HG03135 (cell line): Measurements from ENCODE around the gene FGFR2.

ENCODE experiments used
- ATAC-seq: cut with Tn5 transposase; IDR thresholded peaks from one replicate; pipeline ENCODE4 v1.9.1; 2021; ENCODE audit warnings: mild to moderate bottlenecking, moderate library complexity; ENCODE audit not compliant: unreplicated experiment

The FGFR2 gene

DNA sequence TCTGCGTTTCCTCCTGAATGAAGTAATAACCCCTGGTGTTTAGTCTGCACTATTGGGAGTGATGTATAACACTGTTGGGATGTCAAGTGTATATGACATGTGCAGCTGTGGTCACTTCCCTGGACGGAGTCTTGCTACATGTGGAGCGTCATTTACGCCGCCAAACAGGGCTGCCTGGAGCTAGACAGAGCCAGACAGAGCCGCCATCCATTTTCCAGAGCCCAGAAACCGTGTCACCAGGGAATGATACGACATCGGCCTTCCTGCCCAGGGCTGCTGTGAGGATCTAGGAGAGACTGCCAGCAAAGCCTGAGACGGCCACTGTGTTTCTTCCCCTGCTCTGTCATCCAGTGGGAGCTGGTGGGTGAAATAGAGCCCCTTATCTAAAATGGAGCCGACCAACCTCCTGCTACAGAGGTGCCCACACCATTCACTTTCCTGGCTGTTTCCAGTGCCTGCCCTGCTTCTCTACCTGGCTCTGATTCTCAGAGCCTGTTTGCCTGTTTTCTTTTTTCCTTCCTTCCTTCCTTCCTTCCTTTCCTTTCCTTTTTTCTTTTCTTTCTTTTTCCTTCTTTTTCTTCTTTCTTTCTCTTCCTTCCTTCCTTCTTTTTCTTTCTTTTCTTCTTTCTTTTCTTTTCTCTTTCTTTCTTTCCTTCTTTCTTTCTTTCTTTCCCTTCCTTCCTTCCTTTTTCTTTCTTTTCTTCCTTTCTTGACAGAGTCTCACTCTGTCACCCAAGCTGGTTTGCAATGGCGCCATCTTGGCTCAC lies 13.3 kb upstream of the FGFR2 start:
- ATAC-seq = no peak

DNA sequence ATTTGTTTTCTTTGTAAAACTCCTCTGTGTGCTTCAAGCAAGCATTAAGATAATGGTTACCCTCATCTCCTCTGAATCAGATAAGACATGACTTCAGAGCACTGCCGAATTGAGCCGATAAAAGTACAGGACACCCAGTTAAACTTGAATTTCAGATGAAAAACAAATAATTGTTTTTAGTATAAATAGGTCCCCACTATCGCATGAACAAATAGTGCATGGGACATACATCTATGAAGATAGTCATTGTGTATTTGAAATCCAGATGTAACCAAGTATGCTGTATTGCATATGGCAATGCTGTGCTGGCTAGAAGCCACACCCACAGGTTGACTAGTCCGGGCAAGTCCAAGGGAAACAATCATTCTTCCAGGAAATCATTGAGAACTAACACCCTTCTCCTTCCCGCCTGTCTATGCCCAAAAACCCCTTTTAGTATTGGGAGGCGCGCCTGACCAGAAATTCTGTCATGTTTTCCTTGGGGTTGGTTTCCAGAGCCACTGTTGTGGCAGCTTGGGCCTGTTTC lies 12.6 kb upstream of the FGFR2 start:
- ATAC-seq = no peak

GRCh38 chr10:121609426-121610380 lies 11.5 kb upstream of the FGFR2 start:
- no peak for ATAC-seq

GRCh38 chr10:121608469-121609190 lies 10.4 kb upstream of the FGFR2 start:
- peak; percentile 61 for ATAC-seq

GRCh38 chr10:121607310-121608055 lies 9.2 kb upstream of the FGFR2 start:
- no peak for ATAC-seq

DNA sequence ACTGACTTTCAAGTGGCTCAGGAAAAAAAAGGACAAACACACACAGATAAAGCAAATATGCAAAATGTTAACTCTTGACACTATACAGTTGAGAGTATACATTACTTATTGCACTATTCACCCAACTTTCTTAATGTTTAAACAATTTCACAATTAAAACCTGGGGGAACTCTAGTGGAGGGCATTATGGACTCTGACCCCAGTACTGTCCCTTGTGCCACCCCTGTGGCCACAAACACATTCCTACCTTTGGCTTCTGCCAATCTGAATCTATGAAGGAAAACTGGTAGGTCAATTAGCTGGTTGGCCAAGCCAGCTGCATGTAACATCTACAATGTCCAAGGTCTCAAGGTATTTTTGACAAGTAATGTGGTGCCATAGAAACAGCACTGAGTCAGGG lies 7.5 kb upstream of the FGFR2 start:
- ATAC-seq = no peak

DNA sequence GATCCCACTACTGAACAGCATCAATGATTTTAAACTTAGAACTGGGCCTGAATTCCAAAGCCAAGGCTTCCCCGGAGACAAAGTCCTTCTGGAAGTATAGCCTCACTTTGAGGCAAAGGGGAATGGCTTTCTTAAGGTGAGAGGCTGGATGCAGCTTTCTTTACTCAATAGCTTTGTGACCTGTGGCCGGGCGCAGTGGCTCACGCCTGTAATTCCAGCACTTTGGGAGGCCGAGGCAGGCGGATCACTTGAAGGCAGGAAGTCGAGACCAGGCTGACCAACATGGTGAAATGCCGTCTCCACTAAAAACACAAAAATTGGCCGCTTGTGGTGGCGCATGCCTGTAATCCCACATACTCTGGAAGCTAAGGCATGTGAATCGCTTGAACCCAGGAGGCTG lies 3.2 kb upstream of the FGFR2 start:
- ATAC-seq = no peak

- no peak for ATAC-seq
These were observed 2.4 kb upstream of the FGFR2 start for GRCh38 chr10:121600611-121601010.

DNA sequence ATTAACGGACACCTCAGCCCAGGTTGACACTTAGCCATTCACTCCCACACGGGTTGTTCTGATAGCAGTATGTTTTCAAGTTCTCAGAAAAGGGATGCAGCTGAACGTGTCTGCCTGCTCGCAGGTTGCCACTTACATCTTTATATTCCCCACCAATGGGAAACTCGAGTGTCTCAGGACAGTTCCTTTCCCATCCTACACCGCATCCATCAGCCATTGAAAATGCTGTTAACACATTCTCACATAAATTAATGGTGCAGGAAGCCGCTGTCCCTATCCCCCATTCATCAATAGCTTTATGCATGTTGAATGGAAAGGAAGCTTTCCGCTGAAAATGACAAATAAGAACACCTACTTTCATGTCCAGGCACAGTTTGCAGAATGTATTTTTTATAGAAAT lies 1.7 kb upstream of the FGFR2 start:
- ATAC-seq = no peak

DNA sequence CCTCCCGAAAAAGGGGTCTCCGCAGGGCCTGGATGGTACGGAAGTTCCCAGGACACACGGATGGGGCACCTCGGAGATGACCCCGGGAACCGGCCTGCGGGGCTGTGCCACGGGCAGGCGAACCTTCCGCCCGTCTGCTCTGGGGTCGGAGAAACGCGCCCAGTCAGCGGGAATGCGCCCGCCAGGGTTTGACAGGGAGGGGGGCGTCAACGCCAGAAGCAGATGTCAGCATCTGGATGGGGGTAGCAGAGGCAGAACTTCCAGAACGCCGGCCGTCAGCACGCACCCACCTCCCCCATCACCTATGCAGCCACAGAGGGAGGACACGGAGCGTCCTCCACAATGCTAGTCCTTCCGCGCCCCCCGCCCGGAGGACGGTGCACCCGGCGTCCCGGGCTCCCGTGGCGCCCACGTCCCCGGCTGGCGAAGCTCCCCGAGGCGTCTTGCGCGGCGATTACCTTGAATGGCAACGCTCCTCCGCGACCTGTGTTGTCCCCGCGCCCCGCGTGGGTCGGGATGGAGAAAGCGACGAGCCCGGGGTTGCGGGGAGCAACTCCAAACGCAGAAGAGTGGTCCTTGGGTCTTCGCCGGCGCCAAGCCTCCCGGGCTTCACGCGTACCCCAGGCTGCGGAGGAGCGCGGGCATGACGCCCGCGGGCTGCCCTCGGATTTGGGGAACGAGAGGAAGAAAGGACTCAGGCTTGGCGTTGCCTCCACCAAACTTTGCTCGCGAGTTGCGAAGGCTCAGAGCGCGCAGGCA lies 561 bp downstream of the FGFR2 start:
- ATAC-seq = no peak

GRCh38 chr10:121596689-121597503 lies 1.3 kb downstream of the FGFR2 start:
- no peak for ATAC-seq

DNA sequence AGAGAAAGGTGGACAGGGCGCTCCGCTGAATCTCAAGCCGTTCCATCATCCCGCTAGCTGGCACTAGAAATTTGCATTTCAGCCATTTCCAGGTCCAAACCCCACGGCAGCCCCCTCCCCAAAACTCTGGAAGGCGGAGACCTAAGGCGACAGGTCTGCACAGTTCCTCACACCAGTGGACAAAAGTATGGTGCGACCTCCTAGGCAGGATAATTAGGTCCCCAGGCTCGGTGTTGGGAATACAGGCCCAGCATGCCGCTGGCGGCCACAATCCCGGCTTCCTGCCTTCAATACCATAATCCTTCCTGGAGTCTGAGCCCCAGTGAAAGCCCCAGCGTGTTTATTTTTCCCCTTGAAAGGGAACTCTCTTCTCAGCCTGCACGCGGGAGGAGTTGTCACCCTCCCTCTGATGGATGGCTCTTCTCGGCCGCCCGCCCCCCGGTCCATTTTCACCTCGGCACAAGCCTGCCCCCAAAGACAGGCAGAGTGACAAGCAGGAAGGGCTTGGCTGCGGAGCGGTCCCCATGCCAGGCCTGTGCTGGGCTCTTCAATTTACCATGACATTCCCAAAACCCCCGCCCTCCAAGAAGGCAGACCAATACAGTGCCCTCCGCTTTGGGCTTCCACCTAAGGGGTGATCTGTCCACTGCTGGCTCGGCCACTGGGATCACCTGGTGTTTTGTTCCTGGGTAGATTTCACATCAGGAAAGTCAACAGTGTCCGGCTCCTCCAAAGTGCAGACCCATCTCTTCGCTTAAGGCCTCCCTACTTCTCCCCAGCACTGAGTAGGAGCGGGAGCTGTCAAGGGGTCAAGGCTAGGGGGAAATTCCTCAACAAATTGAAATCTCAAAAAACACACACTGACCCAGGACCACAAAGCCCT lies 2.2 kb downstream of the FGFR2 start:
- ATAC-seq = no peak

DNA sequence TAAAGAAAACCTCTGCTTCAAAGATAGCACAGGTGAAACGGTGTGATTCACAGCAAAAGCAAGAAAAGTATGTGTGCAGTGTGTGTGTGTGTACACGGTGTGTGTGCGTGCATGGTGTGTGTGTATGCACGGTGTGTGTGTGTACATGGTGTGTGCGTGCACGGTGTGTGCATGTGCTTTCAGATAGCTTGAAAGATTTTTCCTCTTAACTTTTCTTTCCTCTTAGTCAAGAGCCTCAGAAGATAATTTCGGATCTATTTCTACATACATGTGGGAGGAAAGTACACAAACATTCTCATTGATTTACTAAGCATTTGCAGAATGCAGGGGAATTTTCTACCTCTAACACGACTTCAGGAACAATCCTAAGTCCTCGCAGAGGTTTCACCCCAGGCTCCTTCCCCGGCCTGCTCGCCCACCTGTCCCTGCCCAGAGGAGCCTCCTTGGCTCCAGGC lies 2.9 kb downstream of the FGFR2 start:
- ATAC-seq = no peak

DNA sequence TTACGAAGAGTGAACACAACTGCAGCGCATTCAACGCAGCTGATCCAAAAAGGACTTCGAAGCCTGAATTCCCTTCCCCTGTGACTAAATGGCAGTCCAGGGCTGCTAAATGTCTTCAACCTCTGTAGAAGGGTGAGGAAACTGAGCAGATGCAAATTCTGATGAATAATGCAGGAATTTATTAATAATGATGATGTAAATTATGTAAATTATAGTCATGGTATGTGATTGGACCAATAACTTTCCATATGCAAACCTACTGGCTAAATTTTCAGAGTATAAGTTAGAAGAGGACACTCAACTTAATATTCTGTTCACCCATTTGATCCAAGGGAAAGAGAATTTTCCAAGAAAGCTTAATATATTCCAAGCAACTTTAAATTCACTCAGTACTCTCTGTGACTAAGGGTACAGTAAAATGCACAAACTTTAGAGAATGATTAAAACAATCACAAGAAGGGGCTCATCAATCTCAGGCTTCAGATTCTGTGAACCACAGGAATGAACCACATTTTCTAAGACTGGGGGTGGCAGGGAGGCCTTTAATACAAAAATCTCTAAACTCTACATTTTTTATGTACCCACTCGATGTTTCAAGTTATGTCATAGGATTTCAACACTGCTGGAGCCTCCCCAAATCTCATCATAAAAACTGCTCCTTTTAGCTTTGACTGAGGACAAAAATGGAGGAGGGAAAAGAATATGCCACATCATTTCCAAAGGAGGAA lies 3.5 kb downstream of the FGFR2 start:
- no peak for ATAC-seq

DNA sequence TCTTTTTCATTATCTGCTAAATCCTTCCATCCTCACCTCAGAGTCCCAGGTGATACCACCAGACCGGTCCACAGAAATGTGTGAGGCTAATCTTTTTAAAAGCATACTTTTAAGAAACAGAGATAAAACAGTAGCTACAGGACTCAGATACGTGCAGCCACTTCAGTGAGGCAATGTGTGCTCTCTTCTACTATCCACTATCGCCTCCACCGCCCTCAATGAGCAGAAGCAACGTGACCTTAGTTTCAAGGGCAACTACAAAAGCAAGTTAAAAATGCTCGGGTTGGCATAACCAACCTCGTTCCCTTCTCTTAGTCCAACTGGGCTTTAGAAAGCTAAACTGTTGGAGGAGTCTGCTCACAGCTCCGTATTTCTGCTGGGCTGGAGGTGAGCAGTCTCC lies 4.2 kb downstream of the FGFR2 start:
- no peak for ATAC-seq

GRCh38 chr10:121593281-121594075 lies 4.8 kb downstream of the FGFR2 start:
- ATAC-seq = no peak
